ENCODE measurements around the gene LDLRAD1.
"Not testable (repeated sequence)": the region's sequence is repeated elsewhere in the genome, so short reads cannot be mapped to it uniquely, and the experiment has no call there.

The LDLRAD1 gene, protein sequence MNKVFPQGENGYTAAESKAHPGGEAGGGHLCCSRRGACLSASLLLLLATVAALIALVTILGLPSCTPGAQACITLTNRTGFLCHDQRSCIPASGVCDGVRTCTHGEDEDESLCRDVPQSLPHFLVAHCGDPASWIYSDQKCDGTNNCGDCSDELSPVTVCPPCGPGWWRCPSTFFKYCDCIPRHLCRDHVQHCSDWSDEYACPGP

DNA sequence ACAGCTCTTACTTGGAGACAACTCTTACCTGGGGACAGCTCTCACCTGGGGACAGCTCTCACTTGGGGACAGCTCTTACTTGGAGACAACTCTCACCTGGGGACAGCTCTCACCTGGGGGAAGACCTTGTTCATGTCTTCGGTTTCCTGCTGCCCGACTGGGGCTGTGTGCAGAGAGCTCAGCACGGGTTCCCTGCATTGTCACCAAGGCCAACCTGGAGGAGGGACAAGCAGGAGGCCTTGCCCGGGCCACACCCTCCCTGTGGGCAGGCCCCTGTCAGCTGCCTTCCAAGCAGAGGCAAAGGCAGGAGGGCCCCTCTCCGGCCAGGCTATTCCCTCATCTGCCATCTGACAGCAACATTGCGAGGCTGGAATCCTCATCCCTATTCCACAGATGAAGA lies at the start of gene LDLRAD1:
TSS of gene LDLRAD1 (minus strand) at position 208 of the 400 bp plus-strand sequence. CDS start at position 134, 74 bp downstream.
- no peak for DNase-seq

DNA sequence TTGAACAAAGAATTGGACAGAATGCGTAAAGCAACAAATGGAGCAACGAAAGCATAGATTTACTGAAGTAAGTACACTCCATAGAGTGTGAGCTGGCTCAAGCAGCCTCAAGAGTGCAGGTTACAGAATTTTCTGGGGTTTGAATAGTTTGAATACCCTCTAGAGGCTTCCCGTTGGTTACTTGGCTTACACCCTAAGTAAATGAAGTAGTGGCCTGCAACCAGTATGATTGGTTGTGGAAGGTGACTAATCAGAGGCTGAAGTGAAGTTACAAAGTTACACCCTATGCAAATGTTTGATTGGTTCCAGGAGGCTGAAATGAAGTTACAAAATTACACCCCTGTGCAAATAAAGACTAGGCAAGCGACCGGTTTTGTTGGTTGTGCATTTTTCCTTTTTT lies 46.3 kb upstream of the LDLRAD1 start:
- no peak for DNase-seq

DNA sequence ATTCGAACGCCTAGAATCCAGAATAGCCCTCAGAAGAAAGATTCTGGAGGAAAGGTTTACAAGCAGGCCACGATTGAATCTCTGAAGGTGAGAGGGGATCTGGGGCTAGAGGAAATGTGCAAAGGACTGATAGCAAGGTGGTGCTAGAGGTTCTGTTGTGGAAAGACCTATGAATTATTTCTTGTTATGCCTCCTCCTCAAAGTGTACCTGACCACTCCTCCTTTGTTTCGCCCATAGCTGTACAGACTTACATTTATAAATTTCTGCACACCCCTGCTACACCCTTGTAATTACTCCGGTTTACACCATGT lies 36.4 kb upstream of the LDLRAD1 start:
- DNase-seq = peak in 1 of 2 experiments; percentile 13

DNA sequence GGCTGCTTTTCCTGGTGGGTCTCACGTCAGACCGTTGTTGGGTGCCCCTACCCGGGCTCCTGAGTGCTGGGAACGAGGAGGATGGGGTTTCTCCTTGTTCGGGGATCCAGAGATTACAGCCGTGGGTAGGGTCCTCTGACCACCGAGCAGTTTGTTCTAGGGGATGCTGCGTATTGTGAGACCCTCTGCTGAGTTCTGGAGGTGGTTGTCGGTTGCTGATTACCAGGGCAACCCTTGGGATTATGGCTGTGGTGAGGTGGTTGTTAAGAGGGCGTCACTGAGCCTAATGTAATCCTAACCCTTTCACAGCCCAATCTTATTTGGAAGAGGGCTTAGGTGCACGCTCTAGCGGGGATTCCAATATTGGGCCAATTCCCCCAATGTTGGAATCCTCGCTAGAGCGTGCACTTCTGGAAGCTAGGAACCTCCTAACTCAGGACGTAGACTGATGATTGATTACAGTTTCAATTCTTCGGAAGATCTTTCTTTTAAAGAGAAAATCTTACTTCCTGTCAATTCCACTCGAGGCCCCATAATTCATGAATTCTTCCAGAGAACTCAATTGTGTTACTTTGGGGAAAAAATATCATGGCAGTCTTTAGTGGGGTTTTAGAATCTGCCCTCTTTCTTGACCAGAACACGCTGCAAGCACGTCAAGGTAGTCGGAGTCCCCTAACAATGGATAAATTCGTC lies 35.9 kb upstream of the LDLRAD1 start:
- DNase-seq = peak; percentile 41 to 65

DNA sequence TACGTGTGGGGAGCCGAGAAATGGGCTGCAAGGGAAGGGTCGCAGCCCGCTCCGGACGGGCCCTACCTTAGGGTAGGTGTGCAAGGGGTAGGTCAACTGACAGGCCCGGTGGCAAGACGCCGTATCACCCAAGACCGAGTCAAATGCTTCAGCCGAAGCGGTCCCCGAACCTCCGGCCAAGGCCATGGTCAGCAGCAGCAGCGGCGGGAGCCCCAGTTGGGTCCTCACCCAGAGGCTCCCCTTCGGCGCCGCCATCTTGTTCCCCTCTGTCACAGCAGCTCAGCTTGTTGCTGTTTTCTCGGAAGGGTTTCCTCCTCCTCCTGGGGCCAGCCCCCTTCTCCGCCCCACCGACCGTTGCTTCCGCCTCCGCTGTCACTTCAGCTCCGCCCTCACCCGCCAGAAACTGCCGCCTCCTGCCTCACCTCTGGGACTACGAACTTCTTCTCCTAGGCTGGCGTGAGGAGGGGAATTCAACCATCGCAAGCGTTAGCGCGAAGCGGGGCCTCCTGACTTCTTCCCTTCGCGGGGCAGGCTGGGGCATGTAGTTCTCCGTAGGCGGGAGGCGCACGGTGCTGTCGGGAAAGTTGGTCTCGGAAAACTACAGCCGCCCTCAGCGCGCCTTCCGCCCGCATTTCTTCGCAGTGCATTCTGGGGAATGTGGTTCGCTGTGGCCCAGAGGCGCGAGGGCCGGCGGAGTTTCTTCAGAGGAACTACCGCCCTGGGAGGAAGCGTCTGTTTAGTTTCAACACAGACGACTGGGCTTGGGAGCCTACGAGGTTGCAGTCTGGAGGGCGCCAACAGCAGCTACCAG lies 35.2 kb upstream of the LDLRAD1 start, which contains the start of the genes TCEANC2 and TMEM59:
TSS of gene TCEANC2 (plus strand) at position 675 of the 811 bp plus-strand sequence. CDS start 815 bp downstream, outside the sequence.
TSS of gene TMEM59 (minus strand) at position 271 of the 811 bp plus-strand sequence. CDS start at position 255, 16 bp downstream.
- DNase-seq = peak; percentile 95 to 98

DNA sequence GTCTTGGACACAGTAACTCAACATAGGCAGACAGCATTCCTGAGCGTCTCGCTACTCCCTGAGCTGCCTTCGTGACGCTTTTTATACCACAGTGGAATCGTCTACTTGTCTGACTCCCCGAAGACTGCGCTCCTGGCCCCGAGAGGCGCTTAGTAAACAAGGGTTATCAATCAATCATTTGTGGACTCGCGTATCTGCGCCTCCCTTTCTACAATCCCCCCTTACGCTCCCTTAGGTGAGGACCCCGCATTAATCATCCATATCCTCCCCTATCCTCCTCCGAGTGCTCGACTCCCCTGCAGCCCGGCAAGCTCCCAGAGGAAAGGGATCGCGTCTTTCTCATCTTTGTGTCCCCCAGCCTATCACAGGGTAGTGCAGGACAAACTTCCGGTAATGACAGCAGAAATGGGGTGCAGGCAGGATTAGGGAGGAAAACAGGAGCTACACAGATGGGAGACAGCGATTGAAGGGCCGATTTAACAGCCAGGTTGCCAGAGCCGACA lies 34.5 kb upstream of the LDLRAD1 start:
- DNase-seq = peak; percentile 3 to 49

DNA sequence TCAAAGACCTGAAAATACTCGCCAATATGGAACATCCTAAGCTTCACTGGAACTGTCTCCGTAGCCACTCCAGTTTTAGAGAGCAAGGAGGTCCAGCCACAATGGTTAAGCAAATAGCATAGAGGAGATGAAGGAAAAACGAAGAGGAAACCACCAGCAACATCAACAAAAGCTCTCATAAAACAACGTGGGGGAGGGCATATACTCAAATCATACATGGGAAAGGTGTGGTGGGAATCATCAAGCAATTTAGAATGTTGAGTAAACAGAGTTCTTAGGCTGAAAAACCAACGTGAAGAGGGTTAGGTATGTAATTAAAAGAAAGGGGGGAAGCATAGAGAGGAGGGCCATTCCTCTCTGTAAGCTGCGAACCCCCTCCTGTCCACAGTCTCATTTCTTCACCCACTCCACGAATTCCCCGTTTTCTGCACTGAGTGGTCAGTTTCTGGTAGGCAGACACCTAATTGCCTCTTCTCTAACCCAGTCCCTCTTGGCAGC lies 34.0 kb upstream of the LDLRAD1 start:
- peak in 1 of 2 experiments; percentile 2 for DNase-seq

DNA sequence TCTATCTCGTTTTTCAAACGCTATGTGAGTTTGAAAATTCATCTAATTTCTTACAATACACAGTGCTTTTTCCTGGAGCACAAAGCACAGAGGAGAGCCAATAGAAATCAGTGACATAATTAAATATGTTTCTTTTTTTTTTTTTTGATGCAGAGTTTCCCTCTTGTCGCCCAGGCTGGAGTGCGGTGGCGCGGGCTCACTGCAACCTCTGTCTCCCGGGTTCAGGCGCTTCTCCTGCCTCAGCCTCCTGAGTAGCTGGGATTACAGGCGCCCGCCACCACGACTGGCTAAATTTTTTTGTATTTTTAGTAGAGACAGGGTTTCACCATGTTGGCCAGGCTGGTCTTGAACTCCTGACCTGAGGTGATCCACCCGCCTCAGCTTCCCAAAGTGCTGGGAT lies 32.4 kb upstream of the LDLRAD1 start:
- DNase-seq = not testable (repeated sequence)

DNA sequence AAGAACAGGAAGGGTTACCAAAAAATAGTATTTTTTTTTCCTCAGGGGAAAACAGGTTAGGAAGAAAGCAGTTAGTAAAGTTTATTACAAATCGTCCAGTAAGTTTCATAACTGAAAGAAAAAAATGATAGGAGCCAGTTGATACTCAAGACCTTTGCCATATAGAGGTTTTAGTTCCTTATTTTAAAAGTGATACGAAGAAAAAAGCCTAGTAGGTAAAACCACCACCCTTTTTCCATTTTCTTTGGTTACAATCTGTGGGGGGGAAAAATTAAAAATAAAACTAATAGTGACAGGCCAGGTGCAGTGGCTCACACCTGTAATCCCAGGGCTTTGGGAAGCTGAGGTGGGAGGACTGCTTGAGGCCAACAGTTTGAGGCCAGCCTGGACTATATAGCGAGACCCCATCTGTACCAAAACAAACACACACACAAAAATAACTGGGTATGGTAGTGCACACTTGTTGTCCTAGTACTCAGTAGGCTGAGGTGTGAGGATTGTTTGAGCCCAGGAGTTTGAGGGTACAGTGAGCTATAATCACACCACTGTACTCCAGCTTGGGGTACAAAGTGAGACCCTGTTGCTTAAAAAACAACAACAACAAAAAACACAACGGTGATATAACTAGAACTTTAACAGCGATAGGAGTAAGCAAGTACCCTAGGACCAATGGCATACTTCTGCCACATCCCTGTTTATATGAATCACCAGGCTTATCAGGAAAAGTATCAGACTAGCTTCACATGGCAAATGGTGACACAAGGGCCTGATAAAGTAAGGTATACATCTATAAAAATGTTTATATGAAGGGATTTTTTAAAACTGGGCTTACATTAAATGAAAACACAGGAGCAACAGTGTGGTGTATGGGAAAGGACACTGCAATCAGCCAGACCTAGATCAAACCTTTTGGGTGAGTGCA lies 29.7 kb upstream of the LDLRAD1 start:
- DNase-seq = no peak

DNA sequence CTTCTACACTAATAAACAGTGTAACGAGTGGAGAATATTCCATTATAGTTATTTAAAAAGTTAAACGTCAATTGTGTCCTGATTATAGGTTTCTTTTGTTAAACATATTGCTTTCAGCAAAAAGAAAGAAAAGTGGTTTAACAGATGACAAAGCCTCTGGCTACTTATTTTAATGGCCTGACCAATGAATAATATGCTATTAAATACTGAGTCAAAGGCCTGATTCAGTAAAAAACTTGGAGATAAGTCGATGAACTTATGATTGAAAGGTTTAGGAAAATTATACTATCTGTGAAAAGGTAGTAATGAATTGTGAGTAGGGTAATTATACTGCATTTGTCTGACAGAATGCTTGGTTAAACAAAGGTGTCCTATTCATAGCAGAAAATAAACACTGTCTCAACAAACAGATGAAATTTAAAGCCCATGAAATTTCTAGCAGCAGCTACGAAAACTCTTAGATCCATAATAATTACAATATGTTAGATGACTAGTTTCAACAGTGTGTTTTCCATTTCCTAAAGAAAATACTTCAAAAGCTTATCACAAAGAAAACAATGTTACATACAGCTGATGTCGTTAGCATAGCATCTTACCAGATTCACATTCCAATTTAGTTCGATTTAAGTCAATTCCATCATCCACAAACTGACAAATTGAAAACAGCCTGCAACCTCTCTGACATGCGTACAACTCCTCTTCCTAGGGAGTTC lies 28.8 kb upstream of the LDLRAD1 start:
- no peak for DNase-seq

DNA sequence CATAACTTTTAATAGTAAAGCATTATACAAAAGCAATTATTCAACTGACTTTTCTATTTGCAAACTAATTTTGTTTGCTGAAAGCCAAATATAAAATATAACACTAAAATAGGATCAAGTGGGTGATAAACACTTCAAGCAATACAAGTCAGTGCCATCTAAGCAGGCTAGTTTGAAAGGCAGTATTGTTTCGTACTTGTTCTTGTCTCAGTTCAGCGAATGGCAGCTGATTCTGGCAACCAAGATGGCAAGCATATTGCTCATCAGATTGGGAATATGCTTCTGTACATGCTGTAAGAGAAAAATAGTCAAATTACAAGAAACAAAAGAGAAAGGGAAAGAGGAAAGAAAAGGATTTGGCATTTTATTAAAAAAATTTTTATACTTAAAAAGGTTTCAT lies 27.5 kb upstream of the LDLRAD1 start:
- DNase-seq = no peak

DNA sequence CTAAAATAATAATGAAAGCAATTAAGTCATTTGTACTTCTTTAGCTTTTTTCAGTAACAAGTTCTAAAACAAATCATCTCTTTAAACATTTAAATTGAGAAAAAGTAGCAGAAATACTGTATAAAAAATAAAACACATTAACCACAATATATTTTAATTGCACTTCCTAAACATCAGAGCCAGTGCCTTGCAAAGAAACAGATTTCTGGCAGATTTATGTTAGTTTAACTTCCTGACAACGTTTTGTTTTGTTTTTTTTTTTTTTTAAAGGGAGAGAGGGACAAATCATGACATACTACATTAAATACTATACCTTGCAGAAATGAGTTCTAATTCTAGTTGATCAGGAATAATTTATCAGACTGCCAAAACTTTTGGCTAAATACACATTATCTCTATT lies 23.8 kb upstream of the LDLRAD1 start:
- DNase-seq = no peak

DNA sequence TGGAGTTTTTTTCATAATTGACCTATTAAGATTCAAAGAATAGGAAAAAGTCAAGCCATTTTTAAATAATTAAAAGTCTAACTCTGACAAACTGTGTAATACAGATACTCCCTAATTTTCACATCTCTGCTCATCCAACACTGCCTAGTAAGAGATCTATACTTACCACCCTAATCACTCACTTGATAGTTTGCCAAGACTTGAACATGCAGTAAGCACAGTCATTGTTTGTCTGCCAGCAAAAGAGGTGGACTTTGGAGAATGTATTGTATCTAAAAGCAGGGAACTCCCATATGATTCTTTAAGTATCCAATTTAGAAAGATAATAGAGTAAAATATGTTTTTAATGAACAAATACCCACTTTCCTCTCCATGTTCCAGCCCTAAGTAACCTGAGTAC lies 19.5 kb upstream of the LDLRAD1 start:
- DNase-seq = no peak

DNA sequence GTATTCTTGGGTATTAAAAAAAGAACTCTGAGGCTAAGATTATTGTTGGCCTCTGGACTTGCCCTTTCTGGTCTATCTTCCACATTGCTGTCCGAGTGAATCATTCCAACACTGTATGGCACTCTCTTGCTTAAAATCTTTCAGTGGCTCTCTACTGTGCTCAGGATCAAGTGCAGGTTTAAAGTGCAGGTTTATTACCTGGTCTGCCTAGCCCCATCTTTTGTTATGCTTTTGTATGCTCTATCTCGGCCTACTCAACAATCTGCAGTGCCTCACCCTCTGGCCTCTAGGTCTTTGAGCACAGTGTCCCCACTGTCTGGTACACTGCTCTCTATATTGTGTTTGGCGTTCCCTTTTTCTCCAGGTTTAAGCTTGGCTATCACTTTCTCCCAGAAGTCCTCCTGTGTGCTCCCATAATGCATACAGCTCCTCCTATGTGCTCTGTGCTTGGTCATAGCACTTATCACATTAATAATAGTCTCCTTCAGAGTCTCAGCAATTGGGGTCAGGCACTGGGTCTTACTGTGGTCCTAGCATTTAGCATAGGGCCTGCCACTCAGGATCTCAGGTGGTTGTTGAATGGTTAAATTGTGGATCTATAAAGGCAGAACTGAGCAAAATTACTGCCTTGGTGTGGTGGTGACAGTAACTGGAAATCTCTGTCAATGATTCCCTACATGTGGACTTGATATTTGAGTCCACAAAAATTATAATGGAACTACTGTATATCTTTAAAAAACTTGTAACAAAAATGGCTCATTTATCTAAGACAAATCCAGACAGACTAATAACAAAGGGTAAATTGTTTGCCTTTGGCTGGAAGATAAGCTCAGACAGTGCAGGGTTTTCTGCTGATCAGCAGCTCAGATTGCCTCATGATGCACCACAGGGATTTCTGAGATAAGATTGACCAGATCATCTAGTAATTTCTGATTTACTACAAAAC lies 10.6 kb upstream of the LDLRAD1 start:
- DNase-seq = no peak

DNA sequence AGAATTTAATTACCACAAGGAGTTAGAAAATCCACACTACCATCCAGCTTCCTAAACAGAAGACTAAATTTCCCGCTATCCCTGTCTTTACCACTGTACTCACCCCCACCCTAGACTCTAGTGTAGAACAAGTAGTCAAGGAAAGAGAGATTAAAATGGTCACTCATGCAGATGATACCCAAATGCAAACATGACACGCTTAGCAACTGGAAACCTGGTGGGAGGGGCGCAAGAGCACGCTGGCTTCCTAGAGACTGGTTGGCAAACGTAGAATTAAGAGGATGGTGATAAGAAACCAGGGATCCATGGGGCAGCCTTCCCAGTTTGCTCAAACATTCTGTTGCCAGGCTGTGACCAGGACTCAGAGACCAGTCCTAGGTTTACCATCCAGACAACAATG lies 9.9 kb upstream of the LDLRAD1 start:
- DNase-seq = no peak

DNA sequence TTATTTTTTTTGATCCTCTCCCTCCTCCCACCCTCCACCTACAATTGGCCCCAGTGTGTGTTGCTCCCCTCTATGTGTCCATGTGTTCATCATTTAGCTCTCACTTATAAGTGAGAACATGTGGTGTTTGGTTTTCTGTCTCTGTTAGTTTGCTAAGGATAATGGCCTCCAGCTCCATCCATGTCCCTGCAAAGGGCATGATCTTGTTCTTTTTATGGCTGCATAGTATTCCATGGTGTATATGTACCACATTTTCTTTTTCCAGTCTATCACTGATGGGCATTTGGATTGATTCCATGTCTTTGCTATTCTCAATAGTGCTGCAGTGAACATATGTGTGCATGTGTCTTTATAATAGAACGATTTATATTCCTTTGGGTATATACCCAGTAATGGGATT lies 6.8 kb upstream of the LDLRAD1 start:
- DNase-seq = not testable (repeated sequence)

DNA sequence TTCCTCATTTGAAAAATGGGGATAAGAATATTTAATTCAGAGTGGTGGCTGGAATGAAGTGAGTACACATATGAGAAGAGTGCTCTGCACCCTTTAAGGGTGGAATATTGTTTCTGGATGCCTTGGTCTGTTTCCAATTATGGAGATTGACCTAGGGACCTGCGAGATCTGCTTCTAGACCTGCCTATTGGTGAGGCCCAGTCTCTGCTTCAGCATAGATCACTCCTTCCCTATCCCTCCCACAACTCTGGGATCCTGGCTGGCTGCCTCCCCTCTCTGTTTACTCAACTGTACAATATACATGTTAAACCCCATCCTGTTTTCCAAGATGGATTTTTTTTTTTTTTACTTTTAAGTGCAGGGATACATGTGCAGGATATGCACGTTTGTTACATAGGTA lies 6.4 kb upstream of the LDLRAD1 start:
- no peak for DNase-seq

DNA sequence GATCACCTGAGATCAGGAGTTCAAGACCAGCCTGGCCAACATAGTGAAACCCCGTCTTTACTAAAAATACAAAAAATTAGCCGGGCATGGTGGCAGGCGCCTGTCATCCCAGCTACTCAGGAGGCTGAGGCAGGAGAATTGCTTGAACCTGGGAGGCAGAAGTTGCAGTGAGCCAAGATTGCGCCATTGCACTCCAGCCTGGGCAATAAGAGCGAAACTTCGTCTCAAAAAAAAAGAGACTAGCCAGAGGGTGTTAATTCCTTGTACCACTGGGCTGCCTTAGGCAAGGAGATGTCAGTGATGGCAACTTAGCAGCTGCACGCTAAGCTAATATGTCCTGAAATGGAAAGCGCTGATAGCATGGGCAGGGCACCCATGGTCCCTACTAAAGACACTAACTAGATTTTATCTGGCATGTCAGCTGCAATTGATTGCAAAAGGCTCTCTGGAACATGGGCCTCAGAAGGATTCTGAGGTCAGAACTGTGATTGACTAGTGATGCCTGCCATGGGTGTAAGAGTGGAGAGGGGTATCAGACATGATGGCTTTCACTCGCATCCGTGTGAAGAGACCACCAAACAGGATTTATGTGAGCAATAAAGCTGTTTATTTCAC lies 1.7 kb upstream of the LDLRAD1 start:
- not testable (repeated sequence) for DNase-seq

DNA sequence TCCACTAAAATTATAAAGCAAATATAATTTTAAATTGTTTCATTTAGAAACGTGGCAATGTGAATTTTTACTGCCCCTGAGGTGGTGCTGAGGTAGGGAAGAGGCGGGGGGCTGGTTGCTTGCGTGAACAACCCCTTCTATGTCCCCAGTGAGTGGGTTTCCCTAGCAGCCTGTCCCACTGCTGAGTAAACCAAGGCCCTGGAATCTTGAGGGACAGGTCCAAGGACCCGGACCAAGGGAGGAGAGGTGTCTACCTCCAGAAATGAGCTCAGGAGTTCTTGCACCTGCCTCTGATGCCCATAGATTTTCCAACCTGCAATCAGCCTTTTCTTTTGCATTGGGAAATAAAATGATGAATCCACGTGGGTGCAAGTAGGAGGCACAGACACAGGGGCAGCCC lies 649 bp upstream of the LDLRAD1 start:
- DNase-seq = no peak
